ENCODE data around the gene PTTG1IP. TPM values are rescaled to one million over a fixed set of nuclear protein-coding genes. Genes with fewer than 3 reads are reported as not detected.

PTTG1IP gene
- total RNA-seq, 2 donors from 2014 or later, result 216 to 244 TPM

DNA sequence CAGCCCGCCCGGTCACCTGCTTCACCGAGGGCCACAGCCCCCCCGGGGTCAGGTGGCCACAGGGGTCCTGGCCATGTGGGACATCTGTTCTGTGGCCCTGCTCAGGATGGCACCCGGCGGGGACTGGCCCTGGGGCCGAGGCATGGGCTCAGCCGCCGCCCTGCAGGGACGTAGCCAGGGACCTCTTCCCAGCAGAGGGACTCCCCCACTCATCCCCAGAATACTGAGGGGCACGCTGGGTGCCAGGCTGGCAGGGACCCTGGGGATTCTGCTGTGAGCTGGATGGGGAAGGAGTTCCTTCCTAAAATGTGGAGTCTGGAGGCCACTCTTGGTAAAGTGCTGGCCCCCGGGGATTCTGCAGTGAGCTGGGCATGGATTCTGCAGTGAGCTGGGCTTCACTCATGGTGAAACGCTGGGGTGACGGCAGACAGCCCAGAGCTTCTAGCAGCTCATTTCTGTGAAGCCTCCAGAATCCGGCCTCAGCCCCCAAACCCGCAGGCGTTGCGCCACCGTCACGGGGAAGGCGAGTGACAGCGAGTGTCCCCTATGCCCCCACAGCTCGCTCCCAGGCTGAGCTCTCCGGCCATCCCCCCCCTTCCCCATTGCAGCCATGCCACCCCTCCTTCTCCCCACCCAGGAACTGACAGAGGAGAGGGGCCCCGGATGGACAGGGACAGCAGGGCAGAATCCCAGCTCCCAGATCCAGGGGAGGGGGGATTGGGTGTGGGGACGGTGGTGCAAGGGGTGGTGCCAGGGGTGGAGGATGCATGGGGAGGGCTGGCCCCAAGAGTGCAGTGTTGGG, 45.8 kb upstream of the PTTG1IP start:
- Histone ChIP-seq H3K4me3 (peak overlapping the region in 1 of 2 donors; percentile 9), H3K36me3 (no peaks in the 10 kb centered on the region), H3K4me1 (replicated peaks) (no peaks in the 10 kb centered on the region), H3K9me3 (no peaks in the 10 kb centered on the region), H3K27ac (no peak overlapping the region), H3K27me3 (replicated peaks; ENCODE audit: insufficient read depth) (no peaks in the 10 kb centered on the region)
- TF ChIP-seq POLR2AphosphoS5 (IDR thresholded peaks at IDR 0.05) (no peak), POLR2A (IDR thresholded peaks at IDR 0.05) (no peak)
- TF ChIP-seq, protein P1, sequence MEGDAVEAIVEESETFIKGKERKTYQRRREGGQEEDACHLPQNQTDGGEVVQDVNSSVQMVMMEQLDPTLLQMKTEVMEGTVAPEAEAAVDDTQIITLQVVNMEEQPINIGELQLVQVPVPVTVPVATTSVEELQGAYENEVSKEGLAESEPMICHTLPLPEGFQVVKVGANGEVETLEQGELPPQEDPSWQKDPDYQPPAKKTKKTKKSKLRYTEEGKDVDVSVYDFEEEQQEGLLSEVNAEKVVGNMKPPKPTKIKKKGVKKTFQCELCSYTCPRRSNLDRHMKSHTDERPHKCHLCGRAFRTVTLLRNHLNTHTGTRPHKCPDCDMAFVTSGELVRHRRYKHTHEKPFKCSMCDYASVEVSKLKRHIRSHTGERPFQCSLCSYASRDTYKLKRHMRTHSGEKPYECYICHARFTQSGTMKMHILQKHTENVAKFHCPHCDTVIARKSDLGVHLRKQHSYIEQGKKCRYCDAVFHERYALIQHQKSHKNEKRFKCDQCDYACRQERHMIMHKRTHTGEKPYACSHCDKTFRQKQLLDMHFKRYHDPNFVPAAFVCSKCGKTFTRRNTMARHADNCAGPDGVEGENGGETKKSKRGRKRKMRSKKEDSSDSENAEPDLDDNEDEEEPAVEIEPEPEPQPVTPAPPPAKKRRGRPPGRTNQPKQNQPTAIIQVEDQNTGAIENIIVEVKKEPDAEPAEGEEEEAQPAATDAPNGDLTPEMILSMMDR (IDR thresholded peaks at IDR 0.05), result no peak
- intact Hi-C loops (cut with DNase I), result no loop called here
- 69% methylated on average over 22 of the region's 26 CpGs for WGBS
- DNase-seq (ENCODE audit: low spot score), result no peak

DNA sequence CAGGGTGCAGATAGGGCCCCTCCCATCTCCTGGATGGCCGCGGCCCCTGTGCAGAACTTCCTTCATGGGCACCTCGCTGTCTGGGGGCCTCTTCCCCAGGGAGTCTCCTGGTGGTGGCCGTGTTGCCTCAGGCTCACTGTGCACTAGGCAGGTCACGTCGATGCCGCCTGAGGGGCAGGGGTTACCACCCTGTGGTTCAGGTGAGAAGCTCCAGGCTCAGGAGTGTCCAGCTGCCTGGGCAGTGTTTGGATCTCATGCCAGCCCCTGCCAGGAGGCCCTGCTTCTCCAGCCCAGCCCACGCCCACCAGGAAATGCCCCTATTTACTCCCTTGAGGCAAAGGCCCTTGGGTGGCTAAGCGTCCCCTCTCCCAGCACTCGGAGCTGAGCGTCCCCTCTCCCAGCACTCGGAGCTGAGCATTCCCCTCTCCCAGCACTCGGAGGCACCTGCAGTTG, 45.1 kb upstream of the PTTG1IP start:
- H3K27ac ChIP-seq, result no peak overlapping the region
- WGBS, result 71% methylated on average over 12 of the region's 13 CpGs
- no peaks in the 10 kb centered on the region for H3K9me3 ChIP-seq
- no peaks in the 10 kb centered on the region for H3K4me1 ChIP-seq (replicated peaks)
- no peaks in the 10 kb centered on the region for H3K36me3 ChIP-seq
- intact Hi-C loops (cut with DNase I), result no loop called here
- no peaks in the 10 kb centered on the region for H3K27me3 ChIP-seq (replicated peaks; ENCODE audit: insufficient read depth)
- TF ChIP-seq, protein P1 (IDR thresholded peaks at IDR 0.05), result no peak
- no peak for TF ChIP-seq POLR2AphosphoS5 (IDR thresholded peaks at IDR 0.05)
- no peak for TF ChIP-seq POLR2A (IDR thresholded peaks at IDR 0.05)
- DNase-seq (ENCODE audit: low spot score), result no peak
- H3K4me3 ChIP-seq, result no peak overlapping the region

DNA sequence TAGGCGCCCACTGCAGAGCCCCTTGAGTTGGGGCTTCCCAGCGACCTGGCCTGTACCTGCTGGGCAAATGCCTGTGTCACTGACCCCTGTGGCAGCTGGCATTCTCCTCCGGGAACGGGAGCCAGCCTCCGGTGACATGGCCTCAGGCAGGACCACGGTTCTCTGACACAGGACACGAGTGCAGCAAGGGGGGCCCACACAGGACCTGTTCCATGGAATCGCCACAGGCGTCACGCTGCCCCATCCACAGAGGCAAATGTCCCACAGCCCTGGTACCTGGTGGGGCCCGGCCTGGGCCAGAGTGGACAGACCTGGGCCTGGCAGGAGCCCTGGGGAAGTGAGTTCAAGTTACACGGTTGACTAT, 44.6 kb upstream of the PTTG1IP start:
- no peak for TF ChIP-seq POLR2AphosphoS5 (IDR thresholded peaks at IDR 0.05)
- TF ChIP-seq, protein P1 (IDR thresholded peaks at IDR 0.05), result no peak
- no peak for TF ChIP-seq POLR2A (IDR thresholded peaks at IDR 0.05)
- Histone ChIP-seq H3K9me3 (no peaks in the 10 kb centered on the region), H3K4me3 (no peak overlapping the region), H3K27ac (no peak overlapping the region), H3K4me1 (replicated peaks) (no peaks in the 10 kb centered on the region), H3K36me3 (no peaks in the 10 kb centered on the region), H3K27me3 (replicated peaks; ENCODE audit: insufficient read depth) (no peaks in the 10 kb centered on the region)
- WGBS, result 91% methylated on average over 12 of the region's 12 CpGs
- DNase-seq (ENCODE audit: low spot score), result no peak
- intact Hi-C loops (cut with DNase I), result no loop called here

DNA sequence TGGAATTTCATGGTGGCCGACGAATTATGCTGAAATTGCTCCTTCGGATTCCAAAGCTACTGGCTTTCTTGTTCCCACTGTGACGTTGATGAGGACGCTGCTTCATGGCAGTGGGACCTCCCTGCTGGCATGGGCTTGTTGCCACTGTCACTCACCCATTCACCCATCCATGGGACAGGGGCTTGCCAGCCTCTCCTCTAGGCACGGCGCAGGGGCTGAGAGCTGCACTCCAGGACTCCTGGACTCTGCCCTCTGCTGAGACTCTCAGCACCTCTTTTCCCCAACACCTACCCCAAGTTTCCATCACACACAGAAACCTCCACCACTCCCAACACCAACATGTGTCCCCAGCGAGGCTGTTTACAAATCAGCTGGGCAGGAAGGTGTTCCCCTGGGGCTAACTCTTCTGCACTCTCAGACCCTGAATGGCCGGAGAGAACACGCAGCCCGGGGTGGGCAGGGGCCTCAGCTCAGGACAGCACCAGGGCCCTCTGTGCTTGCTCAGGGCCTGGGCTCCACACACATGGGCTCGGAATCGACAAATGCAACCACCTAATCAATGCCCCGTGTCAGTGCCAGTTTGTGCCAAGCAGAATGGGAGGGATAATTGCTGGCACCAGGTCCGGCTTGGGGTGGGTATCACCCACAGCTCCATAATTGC, 44.1 kb upstream of the PTTG1IP start:
- no peaks in the 10 kb centered on the region for H3K9me3 ChIP-seq
- no peaks in the 10 kb centered on the region for H3K4me1 ChIP-seq (replicated peaks)
- WGBS, result 78% methylated on average over 15 of the region's 15 CpGs
- H3K36me3 ChIP-seq, result no peaks in the 10 kb centered on the region
- TF ChIP-seq POLR2AphosphoS5 (IDR thresholded peaks at IDR 0.05), result no peak
- TF ChIP-seq, protein P1 (IDR thresholded peaks at IDR 0.05), result no peak
- no peak for TF ChIP-seq POLR2A (IDR thresholded peaks at IDR 0.05)
- H3K4me3 ChIP-seq, result no peak overlapping the region
- no peak for DNase-seq (ENCODE audit: low spot score)
- intact Hi-C loops (cut with DNase I), result no loop called here
- no peaks in the 10 kb centered on the region for H3K27me3 ChIP-seq (replicated peaks; ENCODE audit: insufficient read depth)
- H3K27ac ChIP-seq, result no peak overlapping the region

All from prostate gland (tissue), 2 donors.